Measurements from ENCODE around the gene SLC19A1.

Gene SLC19A1

DNA sequence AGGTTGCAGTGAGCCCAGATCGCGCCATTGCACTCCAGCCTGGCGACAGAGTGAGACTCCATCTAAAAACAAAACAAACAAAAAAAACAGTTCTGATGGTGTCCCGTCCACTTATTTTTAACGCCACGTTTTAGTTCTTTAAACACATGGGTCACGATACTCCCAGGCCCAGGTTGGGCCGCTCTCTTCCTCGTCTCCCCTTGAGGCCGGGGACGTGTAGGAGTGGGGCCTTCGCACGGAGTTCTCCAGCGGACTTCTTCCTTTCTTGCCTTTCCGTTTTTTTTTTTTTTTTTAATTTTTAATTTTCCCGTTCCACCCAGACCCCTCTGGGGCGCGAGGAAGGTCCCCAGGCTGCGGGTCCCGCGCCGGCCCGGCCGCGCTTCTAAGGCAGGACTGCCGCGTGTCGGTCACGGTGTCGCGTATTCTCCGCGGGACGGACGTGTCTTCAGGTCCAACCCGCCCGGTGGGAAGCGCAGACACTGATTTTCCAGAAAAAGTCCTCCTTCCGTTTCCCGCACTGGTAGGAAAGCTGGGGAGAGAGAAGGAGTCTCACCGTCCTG, 47.5 kb upstream of the SLC19A1 start:
- no peak overlapping the region for H3K18ac ChIP-seq (ENCODE audit: low read depth in 1 of 2, low read length in 2 of 2)
- H3K9ac ChIP-seq (ENCODE audit: low read length) = peak overlapping the region; percentile 58
- no peak overlapping the region for H3K14ac ChIP-seq (ENCODE audit: low read length in 2 of 2)
- H2BK15ac ChIP-seq (ENCODE audit: low read depth, poor library complexity, severe bottlenecking) = no peak overlapping the region
- no peaks in the 10 kb centered on the region for H3K36me3 ChIP-seq (ENCODE audit: control insufficient read depth in 1 of 2, insufficient read depth in 2 of 2, low read depth in 1 of 2, low read length in 2 of 2)
- H2AFZ ChIP-seq (ENCODE audit: low read depth, low read length) = peak overlapping the region; percentile 46
- 79% methylated on average over 39 of the region's 41 CpGs for WGBS
- no peak overlapping the region for H3K23ac ChIP-seq (ENCODE audit: low read length in 2 of 2)
- no peak overlapping the region for H2BK5ac ChIP-seq (ENCODE audit: low read depth, low read length, poor library complexity, severe bottlenecking)
- no peak overlapping the region for H2BK120ac ChIP-seq (ENCODE audit: low read depth, low read length)
- H3K79me1 ChIP-seq (replicated peaks; ENCODE audit: low read length, poor library complexity, severe bottlenecking) = no peaks in the 10 kb centered on the region
- H4K8ac ChIP-seq (ENCODE audit: low read length) = no peak overlapping the region
- DNase-seq = no peak
- peaks cover 11 to 68% of the 10 kb centered on the region in 2 experiments for H3K27me3 ChIP-seq (ENCODE audit: control insufficient read depth in 1 of 2, insufficient read depth in 1 of 2, low read length in 2 of 2)
- H3K27ac ChIP-seq (ENCODE audit: low read length, poor library complexity, severe bottlenecking) = no peak overlapping the region
- H4K91ac ChIP-seq (ENCODE audit: low read length) = no peak overlapping the region
- peaks cover 40% of the 10 kb centered on the region for H3K9me3 ChIP-seq (ENCODE audit: control insufficient read depth, low read length)
- peaks cover 3% of the 10 kb centered on the region for H3K4me1 ChIP-seq (ENCODE audit: control insufficient read depth, insufficient read depth, low read depth, low read length)
- H2BK12ac ChIP-seq (ENCODE audit: low read length in 2 of 2) = no peak overlapping the region
- no peak overlapping the region for H3K4me2 ChIP-seq (ENCODE audit: low read length, poor library complexity, severe bottlenecking)
- no peak overlapping the region for H3K4ac ChIP-seq (ENCODE audit: low read depth in 1 of 2, low read length in 2 of 2)
- no peak overlapping the region for H2AK5ac ChIP-seq (ENCODE audit: low read length, severe bottlenecking)
- H3K4me3 ChIP-seq (ENCODE audit: insufficient read depth in 1 of 2, low read depth in 1 of 2, low read length in 2 of 2) = peak overlapping the region in 1 of 2 experiments; percentile 72

DNA sequence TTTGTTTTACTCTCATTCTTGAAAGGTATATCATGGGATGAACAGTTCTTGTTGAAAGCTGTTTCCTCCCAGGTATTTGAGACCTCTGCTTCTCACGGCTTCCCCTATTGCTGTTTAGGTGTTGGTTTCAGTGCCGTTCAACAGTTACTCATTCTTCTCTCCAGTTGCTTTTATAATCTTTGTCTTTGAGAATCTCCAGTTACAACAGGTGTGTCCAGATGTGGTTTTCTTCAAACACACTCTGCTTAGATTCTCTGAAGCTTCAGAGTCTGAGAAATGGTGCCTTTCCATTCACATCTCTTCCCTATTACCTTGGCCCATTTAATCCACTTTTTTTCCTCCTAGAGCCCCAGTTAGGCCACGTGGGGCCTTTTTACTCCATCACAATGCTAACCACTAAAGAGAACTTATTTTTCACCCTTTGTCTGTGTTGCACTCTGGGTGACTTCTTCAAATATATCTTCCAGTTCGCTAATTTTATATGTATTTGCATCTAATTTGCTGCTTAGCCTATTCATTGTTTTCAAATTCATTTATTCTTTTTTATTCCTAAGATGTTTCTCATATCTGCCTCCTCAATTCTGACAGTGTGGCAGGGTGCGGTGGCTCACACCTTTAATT, 46.7 kb upstream of the SLC19A1 start:
- Histone ChIP-seq H2BK15ac (ENCODE audit: low read depth, poor library complexity, severe bottlenecking) (no peak overlapping the region), H4K8ac (ENCODE audit: low read length) (no peak overlapping the region), H4K91ac (ENCODE audit: low read length) (no peak overlapping the region), H3K36me3 (ENCODE audit: control insufficient read depth in 1 of 2, insufficient read depth in 2 of 2, low read depth in 1 of 2, low read length in 2 of 2) (no peaks in the 10 kb centered on the region), H3K27ac (ENCODE audit: low read length, poor library complexity, severe bottlenecking) (no peak overlapping the region), H3K27me3 (ENCODE audit: control insufficient read depth in 1 of 2, insufficient read depth in 1 of 2, low read length in 2 of 2) (peaks cover 14 to 70% of the 10 kb centered on the region in 2 experiments), H2BK12ac (ENCODE audit: low read length in 2 of 2) (no peak overlapping the region), H2BK5ac (ENCODE audit: low read depth, low read length, poor library complexity, severe bottlenecking) (no peak overlapping the region), H3K18ac (ENCODE audit: low read depth in 1 of 2, low read length in 2 of 2) (no peak overlapping the region), H3K4me2 (ENCODE audit: low read length, poor library complexity, severe bottlenecking) (no peak overlapping the region), H3K23ac (ENCODE audit: low read length in 2 of 2) (no peak overlapping the region), H3K9ac (ENCODE audit: low read length) (no peak overlapping the region), H2BK120ac (ENCODE audit: low read depth, low read length) (no peak overlapping the region), H3K9me3 (ENCODE audit: control insufficient read depth, low read length) (peaks cover 48% of the 10 kb centered on the region), H3K4me3 (ENCODE audit: insufficient read depth in 1 of 2, low read depth in 1 of 2, low read length in 2 of 2) (no peak overlapping the region), H2AFZ (ENCODE audit: low read depth, low read length) (no peak overlapping the region), H3K79me1 (replicated peaks; ENCODE audit: low read length, poor library complexity, severe bottlenecking) (no peaks in the 10 kb centered on the region), H2AK5ac (ENCODE audit: low read length, severe bottlenecking) (no peak overlapping the region), H3K14ac (ENCODE audit: low read length in 2 of 2) (no peak overlapping the region), H3K4me1 (ENCODE audit: control insufficient read depth, insufficient read depth, low read depth, low read length) (peaks cover 3% of the 10 kb centered on the region), H3K4ac (ENCODE audit: low read depth in 1 of 2, low read length in 2 of 2) (no peak overlapping the region)
- 97% methylated on average over 5 of the region's 5 CpGs for WGBS
- no peak for DNase-seq

- H3K14ac ChIP-seq (ENCODE audit: low read length in 2 of 2) = no peak overlapping the region
- no peaks in the 10 kb centered on the region for H3K79me1 ChIP-seq (replicated peaks; ENCODE audit: low read length, poor library complexity, severe bottlenecking)
- no peak overlapping the region for H2BK5ac ChIP-seq (ENCODE audit: low read depth, low read length, poor library complexity, severe bottlenecking)
- H3K9me3 ChIP-seq (ENCODE audit: control insufficient read depth, low read length) = peaks cover 55% of the 10 kb centered on the region
- H3K27ac ChIP-seq (ENCODE audit: low read length, poor library complexity, severe bottlenecking) = no peak overlapping the region
- H3K4me3 ChIP-seq (ENCODE audit: insufficient read depth in 1 of 2, low read depth in 1 of 2, low read length in 2 of 2) = no peak overlapping the region
- no peak overlapping the region for H3K9ac ChIP-seq (ENCODE audit: low read length)
- no peak overlapping the region for H4K91ac ChIP-seq (ENCODE audit: low read length)
- no peak overlapping the region for H4K8ac ChIP-seq (ENCODE audit: low read length)
- no peak overlapping the region for H3K4me2 ChIP-seq (ENCODE audit: low read length, poor library complexity, severe bottlenecking)
- no peak overlapping the region for H3K18ac ChIP-seq (ENCODE audit: low read depth in 1 of 2, low read length in 2 of 2)
- peaks cover 3% of the 10 kb centered on the region for H3K4me1 ChIP-seq (ENCODE audit: control insufficient read depth, insufficient read depth, low read depth, low read length)
- WGBS = 86% methylated on average over 9 of the region's 10 CpGs
- H2BK120ac ChIP-seq (ENCODE audit: low read depth, low read length) = no peak overlapping the region
- H2AFZ ChIP-seq (ENCODE audit: low read depth, low read length) = no peak overlapping the region
- H3K36me3 ChIP-seq (ENCODE audit: control insufficient read depth in 1 of 2, insufficient read depth in 2 of 2, low read depth in 1 of 2, low read length in 2 of 2) = no peaks in the 10 kb centered on the region
- no peak overlapping the region for H3K4ac ChIP-seq (ENCODE audit: low read depth in 1 of 2, low read length in 2 of 2)
- no peak overlapping the region for H2AK5ac ChIP-seq (ENCODE audit: low read length, severe bottlenecking)
- no peak for DNase-seq
- H2BK12ac ChIP-seq (ENCODE audit: low read length in 2 of 2) = no peak overlapping the region
- peaks cover 15 to 73% of the 10 kb centered on the region in 2 experiments for H3K27me3 ChIP-seq (ENCODE audit: control insufficient read depth in 1 of 2, insufficient read depth in 1 of 2, low read length in 2 of 2)
- H3K23ac ChIP-seq (ENCODE audit: low read length in 2 of 2) = no peak overlapping the region
- no peak overlapping the region for H2BK15ac ChIP-seq (ENCODE audit: low read depth, poor library complexity, severe bottlenecking)
These were observed 46.0 kb upstream of the SLC19A1 start for GRCh38 chr21:45588086-45588825.

- 31% methylated on average over 3 of the region's 5 CpGs for WGBS
- H2BK5ac ChIP-seq (ENCODE audit: low read depth, low read length, poor library complexity, severe bottlenecking) = no peak overlapping the region
- H3K79me1 ChIP-seq (replicated peaks; ENCODE audit: low read length, poor library complexity, severe bottlenecking) = no peaks in the 10 kb centered on the region
- no peak overlapping the region for H2AK5ac ChIP-seq (ENCODE audit: low read length, severe bottlenecking)
- H3K36me3 ChIP-seq (ENCODE audit: control insufficient read depth in 1 of 2, insufficient read depth in 2 of 2, low read depth in 1 of 2, low read length in 2 of 2) = no peaks in the 10 kb centered on the region
- no peak overlapping the region for H4K8ac ChIP-seq (ENCODE audit: low read length)
- H3K27me3 ChIP-seq (ENCODE audit: control insufficient read depth in 1 of 2, insufficient read depth in 1 of 2, low read length in 2 of 2) = peaks cover 12 to 70% of the 10 kb centered on the region in 2 experiments
- no peak overlapping the region for H3K14ac ChIP-seq (ENCODE audit: low read length in 2 of 2)
- no peak overlapping the region for H3K18ac ChIP-seq (ENCODE audit: low read depth in 1 of 2, low read length in 2 of 2)
- H3K4me3 ChIP-seq (ENCODE audit: insufficient read depth in 1 of 2, low read depth in 1 of 2, low read length in 2 of 2) = no peak overlapping the region
- H3K27ac ChIP-seq (ENCODE audit: low read length, poor library complexity, severe bottlenecking) = no peak overlapping the region
- H4K91ac ChIP-seq (ENCODE audit: low read length) = no peak overlapping the region
- H2BK12ac ChIP-seq (ENCODE audit: low read length in 2 of 2) = no peak overlapping the region
- no peak overlapping the region for H2BK120ac ChIP-seq (ENCODE audit: low read depth, low read length)
- H3K4me2 ChIP-seq (ENCODE audit: low read length, poor library complexity, severe bottlenecking) = no peak overlapping the region
- H3K4ac ChIP-seq (ENCODE audit: low read depth in 1 of 2, low read length in 2 of 2) = no peak overlapping the region
- no peak overlapping the region for H3K9ac ChIP-seq (ENCODE audit: low read length)
- no peak overlapping the region for H2AFZ ChIP-seq (ENCODE audit: low read depth, low read length)
- H3K4me1 ChIP-seq (ENCODE audit: control insufficient read depth, insufficient read depth, low read depth, low read length) = peaks cover 3% of the 10 kb centered on the region
- DNase-seq = no peak
- no peak overlapping the region for H2BK15ac ChIP-seq (ENCODE audit: low read depth, poor library complexity, severe bottlenecking)
- peaks cover 60% of the 10 kb centered on the region for H3K9me3 ChIP-seq (ENCODE audit: control insufficient read depth, low read length)
- no peak overlapping the region for H3K23ac ChIP-seq (ENCODE audit: low read length in 2 of 2)
These were observed 44.1 kb upstream of the SLC19A1 start for GRCh38 chr21:45586289-45586858.

Data from mesenchymal stem cell (in vitro differentiated cells and primary cell).